DOHH2 (cell line): ENCODE measurements around the gene TMEM132D.

Source experiments
- H3F3A ChIP-seq: fragments of 200-600 bp; sonication (generic), shearing (Covaris generic); 2 replicates; pipeline ENCODE4 v1.6.0; 2016; ENCODE audit warnings: antibody characterized with exemption, mild to moderate bottlenecking; ENCODE audit not compliant: control insufficient read depth, insufficient read depth
- H3K27ac ChIP-seq: fragments of 200-600 bp; sonication (generic); 2 replicates; pipeline ENCODE4 v1.5.1; 2014; ENCODE audit warnings: low read depth, mild to moderate bottlenecking, low read length, moderate library complexity
- H3K27me3 ChIP-seq: fragments of 200-600 bp; sonication (generic); 2 replicates; pipeline ENCODE4 v1.6.1; 2014; ENCODE audit warnings: mild to moderate bottlenecking, low read length, mixed read lengths; ENCODE audit not compliant: control insufficient read depth
- H3K36me3 ChIP-seq: fragments of 200-600 bp; sonication (generic); 2 replicates; pipeline ENCODE4 v1.6.1; 2014; ENCODE audit warnings: mild to moderate bottlenecking, low read length, moderate library complexity, mixed read lengths; ENCODE audit not compliant: control insufficient read depth
- H3K4me1 ChIP-seq: fragments of 200-600 bp; sonication (generic); 2 replicates; pipeline ENCODE4 v1.6.1; 2014; ENCODE audit warnings: mild to moderate bottlenecking, low read length, mixed read lengths; ENCODE audit not compliant: control insufficient read depth
- H3K4me2 ChIP-seq: fragments of 200-600 bp; sonication (generic); 2 replicates; pipeline ENCODE4 v1.6.0; 2014; ENCODE audit warnings: mild to moderate bottlenecking, low read length, moderate library complexity
- H3K4me3 ChIP-seq: fragments of 200-600 bp; sonication (generic); 2 replicates; pipeline ENCODE4 v1.5.1; 2014; ENCODE audit warnings: mild to moderate bottlenecking, low read length, mixed read lengths
- H3K79me2 ChIP-seq: fragments of 200-600 bp; sonication (generic); 2 replicates; pipeline ENCODE4 v1.6.1; 2014; ENCODE audit warnings: mild to moderate bottlenecking, low read length, mixed read lengths; ENCODE audit not compliant: control insufficient read depth
- H3K9me2 ChIP-seq: fragments of 200-600 bp; sonication (generic); replicated peaks from 2 replicates; pipeline ENCODE4 v1.6.1; 2014; ENCODE audit warnings: mild to moderate bottlenecking, low read length, mixed read lengths; ENCODE audit not compliant: control insufficient read depth
- H3K9me3 ChIP-seq: fragments of 200-600 bp; sonication (generic); 2 replicates; pipeline ENCODE4 v1.6.1; 2014; ENCODE audit warnings: antibody characterized with exemption, low read length, mixed read lengths; ENCODE audit not compliant: control insufficient read depth, insufficient read depth
- H4K20me1 ChIP-seq: fragments of 200-600 bp; sonication (generic); 2 replicates; pipeline ENCODE4 v1.6.0; 2014; ENCODE audit warnings: low read depth, mild to moderate bottlenecking, antibody characterized with exemption, low read length, moderate library complexity; ENCODE audit not compliant: control insufficient read depth, insufficient read depth
- EZH2phosphoT487 ChIP-seq: fragments of 200-600 bp; sonication (generic); IDR thresholded peaks from 2 replicates; pipeline ENCODE4 v1.6.1; 2017; ENCODE audit warnings: borderline replicate concordance, mild to moderate bottlenecking, antibody characterized with exemption, low read length, moderate library complexity, mixed read lengths
- TF ChIP-seq, protein P1 (sequence below): fragments of 200-600 bp; sonication (generic); IDR thresholded peaks from one replicate; pipeline ENCODE4 v1.5.1; 2014; ENCODE audit warnings: antibody characterized with exemption, mild to moderate bottlenecking, low read depth, low read length; ENCODE audit not compliant: poor library complexity, severe bottlenecking

TMEM132D gene

DNA sequence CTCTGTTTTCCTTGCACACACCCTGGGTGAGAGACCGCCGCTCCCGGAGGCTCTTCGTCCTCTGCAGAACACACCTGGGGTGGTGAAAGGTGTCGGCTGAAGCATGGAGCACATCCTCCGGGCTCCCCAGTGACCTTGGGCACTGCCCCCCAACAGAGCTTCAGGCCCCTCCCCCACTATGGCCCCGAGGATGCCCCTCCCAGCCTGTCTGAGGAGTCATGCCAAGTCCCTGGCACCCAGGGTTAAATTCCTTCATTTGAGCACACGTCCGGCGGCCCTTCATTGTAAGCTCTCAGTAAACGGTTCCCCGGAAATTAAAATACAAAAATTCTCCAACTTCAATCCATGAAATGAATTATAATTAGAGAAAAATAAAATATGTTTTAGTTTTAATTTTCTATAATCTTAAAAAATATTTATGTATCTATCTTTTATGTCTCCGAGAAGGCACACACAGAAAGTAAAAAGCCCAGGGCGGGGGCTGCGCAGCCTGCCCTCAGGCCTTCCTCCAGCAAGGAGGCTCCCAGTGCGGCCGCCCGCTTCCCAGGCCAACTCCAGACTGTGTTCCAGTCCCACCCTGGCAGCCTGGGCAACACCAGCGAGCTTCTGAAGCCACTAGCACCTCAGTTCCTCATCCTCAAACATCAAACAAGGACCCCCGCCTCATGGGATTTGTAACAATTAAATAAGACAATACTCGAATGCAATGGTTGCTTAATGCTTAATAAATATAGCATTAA lies 63.5 kb downstream of the TMEM132D start:
- Histone ChIP-seq H3K27me3 (no peaks in the 10 kb centered on the region), H3K36me3 (no peaks in the 10 kb centered on the region), H3K4me2 (no peak overlapping the region), H3K79me2 (no peaks in the 10 kb centered on the region), H3K4me1 (no peaks in the 10 kb centered on the region), H3F3A (no peaks in the 10 kb centered on the region), H3K9me3 (no peaks in the 10 kb centered on the region), H3K27ac (no peak overlapping the region), H3K4me3 (no peak overlapping the region), H3K9me2 (no peaks in the 10 kb centered on the region), H4K20me1 (no peaks in the 10 kb centered on the region)
- no peak for TF ChIP-seq EZH2phosphoT487
- TF ChIP-seq, protein P1, sequence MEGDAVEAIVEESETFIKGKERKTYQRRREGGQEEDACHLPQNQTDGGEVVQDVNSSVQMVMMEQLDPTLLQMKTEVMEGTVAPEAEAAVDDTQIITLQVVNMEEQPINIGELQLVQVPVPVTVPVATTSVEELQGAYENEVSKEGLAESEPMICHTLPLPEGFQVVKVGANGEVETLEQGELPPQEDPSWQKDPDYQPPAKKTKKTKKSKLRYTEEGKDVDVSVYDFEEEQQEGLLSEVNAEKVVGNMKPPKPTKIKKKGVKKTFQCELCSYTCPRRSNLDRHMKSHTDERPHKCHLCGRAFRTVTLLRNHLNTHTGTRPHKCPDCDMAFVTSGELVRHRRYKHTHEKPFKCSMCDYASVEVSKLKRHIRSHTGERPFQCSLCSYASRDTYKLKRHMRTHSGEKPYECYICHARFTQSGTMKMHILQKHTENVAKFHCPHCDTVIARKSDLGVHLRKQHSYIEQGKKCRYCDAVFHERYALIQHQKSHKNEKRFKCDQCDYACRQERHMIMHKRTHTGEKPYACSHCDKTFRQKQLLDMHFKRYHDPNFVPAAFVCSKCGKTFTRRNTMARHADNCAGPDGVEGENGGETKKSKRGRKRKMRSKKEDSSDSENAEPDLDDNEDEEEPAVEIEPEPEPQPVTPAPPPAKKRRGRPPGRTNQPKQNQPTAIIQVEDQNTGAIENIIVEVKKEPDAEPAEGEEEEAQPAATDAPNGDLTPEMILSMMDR: no peak

DNA sequence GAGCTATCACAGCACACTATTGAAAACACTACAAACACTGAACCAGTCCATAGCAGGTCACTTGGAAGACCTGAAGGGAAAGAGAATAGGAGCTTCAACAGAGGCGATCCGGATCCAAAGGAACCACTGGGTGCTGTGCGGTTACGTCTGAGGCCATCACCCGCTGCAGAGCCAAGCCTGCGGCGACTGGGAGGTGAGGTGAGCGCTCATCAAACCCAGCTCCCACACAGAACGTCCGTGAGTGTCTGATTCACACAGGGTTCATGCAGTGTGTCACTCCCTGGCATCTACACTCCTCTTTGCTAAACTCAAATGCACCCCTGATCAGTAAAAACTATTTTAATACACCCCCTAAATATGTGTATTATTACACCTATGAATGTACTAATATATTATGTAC lies 64.1 kb downstream of the TMEM132D start:
- Histone ChIP-seq H3K9me2 (no peaks in the 10 kb centered on the region), H3K4me1 (no peaks in the 10 kb centered on the region), H3K4me2 (no peak overlapping the region), H3F3A (no peaks in the 10 kb centered on the region), H3K4me3 (no peak overlapping the region), H3K79me2 (no peaks in the 10 kb centered on the region), H3K36me3 (no peaks in the 10 kb centered on the region), H3K9me3 (no peaks in the 10 kb centered on the region), H3K27me3 (no peaks in the 10 kb centered on the region), H3K27ac (no peak overlapping the region), H4K20me1 (no peaks in the 10 kb centered on the region)
- TF ChIP-seq, protein P1: no peak
- TF ChIP-seq EZH2phosphoT487: no peak

DNA sequence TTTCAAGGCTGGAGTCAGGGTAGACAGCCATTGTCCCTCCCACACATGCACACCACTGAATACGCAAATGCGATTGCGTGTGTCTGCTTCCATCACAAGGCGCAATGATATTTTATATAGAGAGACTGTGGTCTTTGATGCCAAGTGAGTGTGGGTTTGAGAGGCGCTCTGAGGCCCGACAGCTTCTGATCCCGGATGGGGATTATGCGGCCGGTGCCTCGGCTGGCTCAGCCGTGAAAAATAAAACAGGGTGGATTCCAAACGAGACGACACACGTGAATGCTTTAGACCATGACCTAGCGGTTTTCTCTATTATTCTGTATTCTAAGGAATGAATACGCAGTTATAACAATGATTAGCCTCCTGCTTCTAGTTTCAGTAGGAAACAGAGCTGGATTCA lies 72.5 kb downstream of the TMEM132D start:
- Histone ChIP-seq H3K4me2 (no peak overlapping the region), H3F3A (no peaks in the 10 kb centered on the region), H3K4me3 (no peak overlapping the region), H3K27me3 (no peaks in the 10 kb centered on the region), H3K36me3 (no peaks in the 10 kb centered on the region), H3K79me2 (no peaks in the 10 kb centered on the region), H3K27ac (no peak overlapping the region), H3K4me1 (no peaks in the 10 kb centered on the region), H3K9me3 (peaks cover 3% of the 10 kb centered on the region; the same call in 1 of the 2 replicates), H3K9me2 (no peaks in the 10 kb centered on the region), H4K20me1 (no peaks in the 10 kb centered on the region)
- TF ChIP-seq, protein P1: no peak
- no peak for TF ChIP-seq EZH2phosphoT487
